Neural crest cell (in vitro differentiated cells): Measurements from ENCODE around the gene TRIO. TPM values are rescaled to one million over a fixed set of nuclear protein-coding genes. Genes with fewer than 3 reads are reported as not detected.

Source experiments
- DNase-seq: peaks from one replicate; pipeline ENCODE4 v3.0.0; 2021; ENCODE audit warnings: low read depth, mixed read lengths, low spot score
- H3K27ac Mint-ChIP-seq: one replicate; pipeline ENCODE4 v1.8.0; 2021; ENCODE audit warnings: mild to moderate bottlenecking, mixed read lengths; ENCODE audit not compliant: unreplicated experiment
- H3K27me3 Mint-ChIP-seq: 2 replicates; pipeline ENCODE4 v1.8.0; 2021; ENCODE audit warnings: low read depth, mild to moderate bottlenecking, mixed read lengths
- H3K36me3 Mint-ChIP-seq: 2 replicates; pipeline ENCODE4 v1.8.0; 2021; ENCODE audit warnings: low read depth, mild to moderate bottlenecking, mixed read lengths
- H3K4me1 Mint-ChIP-seq: 2 replicates; pipeline ENCODE4 v1.8.0; 2021; ENCODE audit warnings: mixed read lengths
- H3K4me3 Mint-ChIP-seq: one replicate; pipeline ENCODE4 v1.8.0; 2021; ENCODE audit warnings: mild to moderate bottlenecking, mixed read lengths
- H3K9me3 Mint-ChIP-seq: 2 replicates; pipeline ENCODE4 v1.8.0; 2021; ENCODE audit warnings: mixed read lengths
- total RNA-seq: library from RNA; stranded (reverse); gene quantifications from 2 replicates; pipeline ENCODE4 v1.2.1, GENCODE V29; 2021
- TF ChIP-seq, protein P1 (sequence below): fragments of 200-600 bp; sonication (generic); conservative IDR thresholded peaks from 2 replicates; pipeline ENCODE4 v1.5.0; 2021; ENCODE audit warnings: antibody characterized with exemption, mild to moderate bottlenecking

The TRIO gene
- total RNA-seq, 1 donor from 2014 or later: 134 TPM

DNA sequence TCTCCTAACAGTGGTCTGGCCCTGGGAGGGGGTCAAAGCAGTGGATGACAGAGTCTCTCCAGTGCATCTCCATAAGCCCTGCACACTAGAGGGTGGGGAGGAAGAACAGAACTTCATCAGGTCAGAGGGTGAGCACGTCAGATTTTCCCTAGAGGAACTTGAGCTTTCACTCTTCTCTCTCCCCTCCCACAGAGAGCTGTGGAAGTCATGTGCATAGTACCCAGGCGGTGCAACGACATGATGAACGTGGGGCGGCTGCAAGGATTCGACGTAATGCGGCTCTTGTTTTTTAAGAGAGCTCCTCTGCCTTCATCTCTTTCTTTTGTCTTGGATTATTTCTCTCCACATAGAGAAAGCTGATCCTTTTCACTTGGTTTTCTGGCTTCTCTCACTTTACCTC is 338.2 kb downstream of the TRIO start:
- Mint-ChIP-seq H3K27ac (no peak overlapping the region), H3K27me3 (no peaks in the 10 kb centered on the region), H3K9me3 (no peaks in the 10 kb centered on the region), H3K36me3 (peaks cover 28% of the 10 kb centered on the region), H3K4me1 (no peaks in the 10 kb centered on the region), H3K4me3 (no peak overlapping the region)
- TF ChIP-seq, protein P1, sequence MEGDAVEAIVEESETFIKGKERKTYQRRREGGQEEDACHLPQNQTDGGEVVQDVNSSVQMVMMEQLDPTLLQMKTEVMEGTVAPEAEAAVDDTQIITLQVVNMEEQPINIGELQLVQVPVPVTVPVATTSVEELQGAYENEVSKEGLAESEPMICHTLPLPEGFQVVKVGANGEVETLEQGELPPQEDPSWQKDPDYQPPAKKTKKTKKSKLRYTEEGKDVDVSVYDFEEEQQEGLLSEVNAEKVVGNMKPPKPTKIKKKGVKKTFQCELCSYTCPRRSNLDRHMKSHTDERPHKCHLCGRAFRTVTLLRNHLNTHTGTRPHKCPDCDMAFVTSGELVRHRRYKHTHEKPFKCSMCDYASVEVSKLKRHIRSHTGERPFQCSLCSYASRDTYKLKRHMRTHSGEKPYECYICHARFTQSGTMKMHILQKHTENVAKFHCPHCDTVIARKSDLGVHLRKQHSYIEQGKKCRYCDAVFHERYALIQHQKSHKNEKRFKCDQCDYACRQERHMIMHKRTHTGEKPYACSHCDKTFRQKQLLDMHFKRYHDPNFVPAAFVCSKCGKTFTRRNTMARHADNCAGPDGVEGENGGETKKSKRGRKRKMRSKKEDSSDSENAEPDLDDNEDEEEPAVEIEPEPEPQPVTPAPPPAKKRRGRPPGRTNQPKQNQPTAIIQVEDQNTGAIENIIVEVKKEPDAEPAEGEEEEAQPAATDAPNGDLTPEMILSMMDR: no peak
- no peak for DNase-seq

DNA sequence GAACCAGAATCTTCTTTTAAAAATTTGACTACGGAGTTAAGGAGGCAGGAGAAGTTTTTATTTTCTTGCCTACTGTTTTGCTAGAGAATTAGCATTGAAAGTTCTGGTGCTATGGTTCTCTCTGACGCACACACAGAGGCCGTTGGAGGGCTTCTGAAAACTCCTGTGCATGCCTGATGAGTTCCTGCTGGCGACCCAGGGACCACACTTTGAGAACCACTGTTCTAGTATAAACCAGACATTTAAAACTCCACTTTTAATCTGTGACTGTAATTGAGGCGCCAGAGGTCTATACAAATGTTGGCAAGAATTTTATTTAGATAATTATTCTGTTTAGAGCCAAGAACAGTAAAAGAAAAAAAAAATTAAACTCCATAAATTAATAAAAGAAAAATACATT is 338.9 kb downstream of the TRIO start:
- peaks cover 26% of the 10 kb centered on the region for H3K36me3 Mint-ChIP-seq
- no peak overlapping the region for H3K4me3 Mint-ChIP-seq
- no peak for DNase-seq
- no peaks in the 10 kb centered on the region for H3K27me3 Mint-ChIP-seq
- TF ChIP-seq, protein P1: no peak
- H3K27ac Mint-ChIP-seq: no peak overlapping the region
- H3K9me3 Mint-ChIP-seq: no peaks in the 10 kb centered on the region
- H3K4me1 Mint-ChIP-seq: no peaks in the 10 kb centered on the region

DNA sequence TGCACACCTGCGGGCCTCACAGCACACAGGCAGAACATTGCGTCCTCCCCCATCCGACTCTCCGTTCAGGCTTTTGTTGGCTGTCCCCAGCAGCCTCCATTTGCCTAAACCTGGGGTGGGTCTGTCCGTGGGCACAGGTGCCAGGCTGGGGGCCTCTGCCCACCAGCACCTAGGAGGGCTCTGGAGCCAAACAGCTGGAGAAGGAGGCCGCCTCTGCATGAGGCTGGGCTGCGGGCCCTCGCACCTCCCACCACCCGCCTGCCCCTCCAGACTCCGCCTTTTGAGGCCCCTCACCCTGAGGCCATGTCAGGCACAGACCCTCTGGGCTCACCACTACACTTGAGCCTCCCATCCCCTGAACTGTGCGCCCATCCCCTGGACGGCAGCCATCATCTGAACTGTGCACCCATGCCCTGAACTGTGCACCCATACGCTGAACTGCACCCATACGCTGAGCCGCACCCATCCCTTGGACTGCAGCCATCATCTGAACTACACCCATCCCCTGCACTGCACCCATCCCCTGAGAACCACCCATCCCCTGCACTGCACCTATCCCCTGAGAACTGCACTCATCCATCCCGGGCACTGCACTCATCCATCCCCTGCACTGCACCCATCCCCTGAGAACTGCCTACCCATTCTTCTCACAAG is 340.5 kb downstream of the TRIO start:
- Mint-ChIP-seq H3K9me3 (no peaks in the 10 kb centered on the region), H3K27ac (no peak overlapping the region), H3K27me3 (no peaks in the 10 kb centered on the region), H3K36me3 (peaks cover 27% of the 10 kb centered on the region), H3K4me3 (no peak overlapping the region), H3K4me1 (no peaks in the 10 kb centered on the region)
- DNase-seq: no peak
- TF ChIP-seq, protein P1: no peak

DNA sequence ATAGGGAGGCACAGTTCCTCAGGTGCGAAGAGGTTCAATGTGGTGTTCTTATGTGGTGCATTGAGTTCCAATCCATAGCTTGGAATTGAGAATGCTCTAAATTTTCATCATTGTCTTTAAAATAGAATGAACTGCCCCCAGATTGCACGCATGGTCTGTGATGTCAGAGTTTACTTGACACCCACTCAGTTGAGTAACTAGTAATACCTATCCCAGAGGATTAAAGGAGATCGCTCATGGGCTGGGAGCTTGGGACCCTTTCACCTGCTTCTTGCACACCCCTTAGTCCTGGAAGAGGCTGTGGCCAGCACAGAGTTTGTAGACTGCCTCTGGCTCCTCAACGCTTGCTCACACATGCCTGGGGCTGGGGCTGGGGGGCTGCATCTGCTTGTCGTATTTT is 343.3 kb downstream of the TRIO start:
- Mint-ChIP-seq H3K4me3 (no peak overlapping the region), H3K27me3 (no peaks in the 10 kb centered on the region), H3K36me3 (peaks cover 30% of the 10 kb centered on the region), H3K4me1 (no peaks in the 10 kb centered on the region), H3K27ac (no peak overlapping the region), H3K9me3 (no peaks in the 10 kb centered on the region)
- DNase-seq: no peak
- TF ChIP-seq, protein P1: no peak

DNA sequence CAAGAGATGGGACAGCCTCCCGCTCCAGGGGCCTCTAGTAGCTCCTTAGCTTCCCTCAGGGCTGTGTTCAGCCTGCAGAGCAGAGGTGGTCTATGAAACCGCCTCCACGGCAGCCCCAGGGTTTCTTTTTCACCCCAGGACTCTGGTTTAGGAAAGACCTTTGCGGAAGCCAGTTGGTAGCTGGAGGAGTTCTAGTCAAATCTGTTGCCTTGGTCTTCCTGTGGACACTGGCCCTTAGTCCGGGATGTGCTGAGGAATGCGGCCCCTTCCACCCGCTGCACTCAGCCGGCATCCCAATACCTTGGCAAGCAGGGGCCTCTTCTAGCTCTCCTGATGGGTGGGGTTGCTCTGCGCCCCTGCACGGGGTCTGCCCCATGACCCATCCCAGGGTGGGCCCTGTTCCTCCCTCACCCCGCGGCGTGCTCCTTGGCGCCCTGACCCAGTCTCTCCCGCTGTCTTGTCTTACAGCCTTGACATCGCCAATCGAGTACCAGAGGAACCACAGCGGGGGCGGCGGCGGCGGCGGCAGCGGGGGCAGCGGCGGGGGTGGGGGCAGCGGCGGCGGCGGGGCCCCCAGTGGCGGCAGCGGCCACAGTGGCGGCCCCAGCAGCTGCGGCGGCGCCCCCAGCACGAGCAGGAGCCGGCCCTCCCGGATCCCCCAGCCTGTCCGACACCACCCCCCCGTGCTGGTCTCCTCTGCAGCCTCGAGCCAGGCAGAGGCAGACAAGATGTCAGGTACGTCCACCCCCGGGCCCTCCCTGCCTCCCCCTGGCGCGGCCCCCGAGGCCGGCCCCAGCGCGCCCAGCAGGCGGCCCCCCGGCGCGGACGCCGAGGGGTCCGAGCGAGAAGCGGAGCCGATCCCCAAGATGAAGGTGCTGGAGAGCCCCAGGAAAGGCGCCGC is 344.1 kb downstream of the TRIO start:
- no peaks in the 10 kb centered on the region for H3K4me1 Mint-ChIP-seq

More for the DNA sequence above, 344.1 kb downstream of the TRIO start:
- Mint-ChIP-seq H3K27ac (no peak overlapping the region), H3K36me3 (peaks cover 34% of the 10 kb centered on the region), H3K9me3 (no peaks in the 10 kb centered on the region), H3K4me3 (no peak overlapping the region), H3K27me3 (no peaks in the 10 kb centered on the region)
- TF ChIP-seq, protein P1: no peak
- no peak for DNase-seq
